HG02981 (cell line): ENCODE data around the gene DNAH9.
A peak's percentile ranks its signal among the peaks of the same experiment; 100 is the strongest.

Experiments
- ATAC-seq: cut with Tn5 transposase; IDR thresholded peaks from one replicate; pipeline ENCODE4 v1.9.1; 2021; ENCODE audit warnings: mild to moderate bottlenecking, moderate library complexity; ENCODE audit not compliant: unreplicated experiment

Gene DNAH9

DNA sequence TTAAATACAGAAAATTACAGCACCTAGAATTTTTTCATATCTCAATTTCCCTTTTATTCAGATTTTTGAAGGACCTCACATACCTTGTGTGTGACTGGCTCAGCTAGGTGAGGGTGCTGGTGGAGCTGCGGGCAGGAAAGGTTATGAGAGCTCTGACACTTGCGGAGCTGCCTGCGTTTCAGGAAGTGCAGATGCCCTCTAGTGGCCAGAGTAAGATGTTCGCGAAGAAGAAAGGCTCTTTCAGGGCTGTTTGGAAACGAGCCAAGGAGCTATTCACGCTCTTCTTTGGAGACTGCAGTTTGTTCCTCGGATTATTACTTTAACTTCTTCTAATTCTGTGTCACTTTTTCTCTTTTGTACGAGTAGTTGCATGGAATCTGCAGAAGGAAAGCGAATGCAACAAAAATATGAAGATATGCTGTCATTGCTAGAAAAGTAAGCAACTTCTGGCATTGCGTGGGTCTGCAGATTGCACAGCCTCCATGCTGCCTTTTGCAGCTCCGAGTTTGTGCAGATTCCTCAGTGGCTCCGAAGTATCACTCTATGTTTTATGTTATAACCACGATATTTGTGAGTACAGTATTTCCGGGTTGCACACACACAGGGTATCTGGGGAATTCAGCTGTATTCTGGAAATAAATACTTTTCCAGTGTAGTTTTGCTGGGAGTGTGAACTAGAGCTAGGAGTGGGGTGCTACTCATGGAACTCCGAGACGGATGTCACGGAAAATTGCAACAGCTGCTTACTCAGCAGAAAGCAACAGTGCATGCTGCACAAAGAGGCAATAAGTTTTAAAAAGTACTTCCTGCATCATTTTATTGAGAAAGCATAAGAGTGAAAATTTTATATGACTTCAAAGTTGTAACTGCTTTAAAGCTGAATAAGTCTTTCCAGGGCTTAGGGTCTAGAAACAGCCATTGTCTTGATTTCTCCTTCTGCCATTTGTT lies 46.3 kb downstream of the DNAH9 start:
- ATAC-seq, result peak; percentile 50

- no peak for ATAC-seq
Measured at GRCh38 chr17:11645426-11645825, 47.2 kb downstream of the DNAH9 start.

DNA sequence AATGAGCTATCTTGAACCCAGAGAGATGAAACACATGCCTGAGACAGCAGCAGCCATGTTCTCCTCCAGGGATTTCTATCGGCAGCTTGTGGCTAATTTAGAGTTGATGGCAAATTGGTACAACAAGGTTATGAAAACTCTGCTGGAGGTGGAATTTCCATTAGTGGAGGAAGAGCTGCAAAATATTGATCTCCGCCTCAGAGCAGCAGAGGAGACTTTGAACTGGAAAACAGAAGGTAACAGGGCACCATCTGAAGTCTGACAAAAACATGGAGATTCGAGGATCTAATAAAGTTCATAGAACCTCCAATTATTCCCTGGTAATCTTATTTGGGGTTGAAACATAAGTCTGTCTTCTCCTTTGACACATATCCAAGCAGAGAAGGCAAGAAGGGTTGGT lies 52.8 kb downstream of the DNAH9 start:
- ATAC-seq, result no peak

DNA sequence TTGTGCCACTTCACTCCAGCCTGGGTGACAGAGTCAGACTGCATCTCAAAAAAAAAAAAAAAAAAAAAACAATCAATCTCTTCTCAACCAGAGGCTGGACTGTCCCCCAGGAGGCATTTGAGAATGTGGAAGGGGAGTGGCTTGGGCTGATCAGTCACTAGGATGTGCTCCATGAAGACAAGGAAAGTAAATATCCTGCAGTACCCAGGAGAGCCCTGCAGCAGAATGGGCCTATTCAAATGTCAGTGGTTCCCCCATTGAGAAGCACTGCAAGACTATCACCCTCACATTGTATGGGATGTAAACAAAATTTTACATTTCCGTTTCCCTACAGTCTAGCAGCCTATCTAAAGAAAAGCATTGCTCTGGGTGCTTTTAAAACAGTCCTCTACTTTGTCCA lies 70.3 kb downstream of the DNAH9 start:
- ATAC-seq, result no peak

DNA sequence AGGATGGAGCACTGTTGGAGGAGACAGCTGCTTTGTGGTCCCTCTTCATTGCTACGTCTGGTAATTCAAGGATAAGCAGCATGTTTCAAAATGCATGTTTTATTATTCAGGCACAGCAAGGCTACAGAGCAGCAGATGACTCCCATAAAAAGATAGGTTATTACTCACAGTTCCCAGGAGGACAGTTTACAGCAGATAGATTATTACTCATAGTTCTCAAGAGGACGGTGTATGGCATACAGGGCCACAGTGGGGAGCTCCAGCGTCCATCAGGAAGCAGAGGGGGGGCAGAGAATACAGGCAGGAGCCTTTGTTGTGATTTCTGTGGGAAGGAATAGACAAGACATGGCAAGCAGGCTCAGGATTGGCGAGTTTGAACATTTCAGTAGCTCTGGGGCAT lies 72.9 kb downstream of the DNAH9 start:
- ATAC-seq, result no peak

DNA sequence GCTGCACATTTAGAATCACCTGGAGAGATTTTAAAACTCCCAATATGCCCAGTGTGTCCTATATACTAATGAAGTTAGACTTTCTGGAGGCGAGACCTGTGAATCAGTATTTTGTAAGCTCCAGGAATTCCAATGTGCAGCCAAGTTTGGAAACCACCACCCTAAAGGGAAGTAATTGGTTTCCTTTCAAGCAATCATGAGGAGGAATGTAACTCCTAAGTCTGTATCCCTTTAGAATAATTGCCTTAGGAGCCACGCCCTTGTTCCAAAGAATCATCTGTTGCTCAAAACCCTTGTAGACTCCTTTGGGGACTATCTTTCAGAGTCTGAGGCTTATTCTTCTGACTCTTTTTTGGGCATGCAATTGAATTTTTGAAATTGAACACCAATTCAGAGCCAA lies 84.4 kb downstream of the DNAH9 start:
- ATAC-seq, result no peak

- no peak for ATAC-seq
Measured at GRCh38 chr17:11690681-11691080, 92.4 kb downstream of the DNAH9 start.

GRCh38 chr17:11692688-11693087 lies 94.4 kb downstream of the DNAH9 start:
- ATAC-seq, result no peak

DNA sequence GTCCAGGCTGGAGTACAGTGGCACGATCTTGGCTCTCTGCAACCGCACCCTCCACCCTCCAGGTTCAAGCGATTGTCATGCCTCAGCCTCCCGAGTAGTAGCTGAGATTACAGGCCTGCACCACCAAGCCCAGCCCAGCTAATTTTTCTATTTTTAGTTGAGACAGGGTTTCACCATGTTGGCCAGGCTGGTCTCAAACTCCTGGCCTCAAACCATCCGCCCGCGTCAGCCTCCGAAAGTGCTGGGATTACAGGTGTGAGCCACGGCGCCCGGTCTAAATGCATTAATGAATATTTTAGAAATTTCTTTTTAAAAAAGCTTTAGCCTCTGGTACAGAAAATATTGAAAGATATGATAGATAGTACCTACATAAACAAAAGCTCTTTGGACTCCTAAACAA lies 95.0 kb downstream of the DNAH9 start:
- ATAC-seq, result no peak

- no peak for ATAC-seq
Measured at GRCh38 chr17:11700668-11701067, 102.4 kb downstream of the DNAH9 start.

DNA sequence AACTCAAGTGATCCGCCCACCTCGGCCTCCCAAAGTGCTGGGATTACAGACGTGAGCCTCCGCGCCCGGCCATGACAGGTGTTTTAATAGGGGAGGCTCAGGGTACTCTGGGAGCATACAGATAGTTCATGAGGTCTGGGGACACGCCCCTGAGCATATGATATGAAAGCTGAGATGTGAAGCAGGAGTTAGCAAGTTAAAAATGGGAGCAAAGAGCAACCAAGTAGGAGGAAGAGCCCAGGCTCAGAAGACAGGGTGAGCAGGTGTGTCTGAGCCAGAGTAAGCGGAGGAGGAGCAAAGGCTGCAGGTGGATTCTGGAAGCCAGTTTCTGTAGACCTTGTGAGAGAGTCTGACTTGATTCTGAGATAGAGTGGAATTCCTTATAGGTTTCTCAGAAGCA lies 103.6 kb downstream of the DNAH9 start:
- ATAC-seq, result no peak

GRCh38 chr17:11704041-11704440 lies 105.8 kb downstream of the DNAH9 start:
- no peak for ATAC-seq

DNA sequence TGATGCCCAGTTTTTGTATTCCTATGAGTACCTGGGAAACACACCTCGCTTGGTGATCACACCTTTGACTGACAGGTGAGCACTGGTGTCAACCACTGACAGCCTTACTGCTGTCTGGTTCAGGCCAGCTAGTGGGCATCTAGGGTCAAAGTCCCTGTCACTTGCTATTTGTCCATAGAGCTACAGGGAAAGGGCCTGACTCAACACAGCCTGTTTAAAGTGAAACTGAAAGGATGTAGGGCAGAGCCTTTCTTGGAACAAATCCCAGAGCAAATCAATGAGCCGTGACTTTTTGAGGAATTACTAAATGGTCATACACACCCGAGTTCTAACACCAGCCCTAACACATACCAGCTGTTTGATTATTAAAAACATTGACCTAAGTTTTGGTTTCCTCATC lies 106.8 kb downstream of the DNAH9 start:
- ATAC-seq, result no peak

DNA sequence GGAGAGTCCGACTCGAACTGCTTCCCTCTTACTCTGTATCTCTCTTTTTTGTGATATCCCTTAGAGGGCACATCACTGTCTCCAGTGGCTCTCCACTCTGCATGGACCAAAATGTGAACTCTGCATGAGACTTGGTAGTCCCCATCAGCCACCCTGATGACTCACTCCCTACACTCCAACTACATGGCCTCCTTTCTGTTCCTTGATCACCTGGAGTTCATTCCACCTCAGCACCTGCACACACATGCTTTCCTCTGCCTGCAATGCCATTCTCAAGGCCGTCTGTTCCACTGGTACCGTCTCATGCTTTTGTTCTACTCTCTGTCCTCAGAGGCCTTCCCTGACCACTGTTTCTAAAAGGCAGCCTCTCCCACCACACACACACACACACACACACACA lies 109.3 kb downstream of the DNAH9 start:
- ATAC-seq, result no peak

DNA sequence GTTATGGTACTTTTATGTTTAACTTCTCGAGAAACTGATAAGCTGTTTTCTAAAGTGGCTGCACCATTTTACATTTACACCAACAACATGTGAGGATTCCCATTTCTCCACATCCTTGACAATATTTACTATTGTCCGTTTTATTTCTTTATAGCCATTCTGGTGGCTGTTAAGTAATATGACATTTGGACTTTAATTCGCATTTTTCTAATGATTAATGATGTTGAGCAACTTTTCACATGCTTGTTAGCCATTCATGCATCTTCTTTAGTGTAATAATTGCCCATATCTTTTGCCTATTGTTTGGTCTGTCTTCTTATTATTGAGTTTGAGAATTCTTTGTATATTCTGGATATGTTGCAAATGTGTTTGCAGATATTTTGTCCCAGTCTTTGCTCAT lies 114.2 kb downstream of the DNAH9 start:
- no peak for ATAC-seq

GRCh38 chr17:11719203-11719602 lies 120.9 kb downstream of the DNAH9 start:
- no peak for ATAC-seq

DNA sequence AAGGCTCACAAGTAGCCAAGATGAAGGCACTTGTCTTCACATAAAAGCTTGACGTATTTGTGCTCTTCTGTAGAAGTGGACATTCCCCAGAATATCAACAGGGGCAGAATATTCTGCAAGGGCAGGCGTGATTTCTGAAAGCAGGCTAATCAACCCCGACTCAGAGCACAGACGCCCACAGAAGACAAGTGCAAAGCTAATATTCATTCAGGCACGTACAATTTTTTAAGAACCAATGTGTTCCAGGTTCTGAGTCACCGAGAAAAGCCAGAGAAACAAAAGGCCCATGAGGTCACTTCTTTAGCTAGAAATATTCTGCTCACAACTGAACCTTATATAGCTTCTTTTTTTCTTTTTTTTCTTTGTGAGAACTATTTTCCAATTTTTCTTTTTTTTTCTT lies 121.6 kb downstream of the DNAH9 start:
- no peak for ATAC-seq

DNA sequence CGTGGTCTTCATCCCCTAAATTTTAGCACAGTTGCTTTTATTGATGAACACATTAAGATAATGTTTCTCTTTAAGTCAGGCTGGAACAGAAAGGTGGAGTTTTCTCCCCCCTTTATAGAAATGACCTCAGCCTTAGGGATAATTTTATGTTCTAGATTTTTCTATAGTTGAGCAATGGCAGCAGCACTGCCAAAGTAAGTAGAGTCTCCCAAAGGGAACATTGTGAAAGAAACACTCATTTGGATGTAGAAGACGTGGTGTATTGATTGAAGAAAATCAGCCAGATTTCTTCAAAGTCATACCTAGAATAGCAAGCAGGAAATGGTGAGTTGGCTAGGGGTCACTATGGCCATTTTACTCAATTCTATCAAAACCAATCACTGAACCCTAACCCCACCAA lies 122.5 kb downstream of the DNAH9 start:
- ATAC-seq, result no peak

DNA sequence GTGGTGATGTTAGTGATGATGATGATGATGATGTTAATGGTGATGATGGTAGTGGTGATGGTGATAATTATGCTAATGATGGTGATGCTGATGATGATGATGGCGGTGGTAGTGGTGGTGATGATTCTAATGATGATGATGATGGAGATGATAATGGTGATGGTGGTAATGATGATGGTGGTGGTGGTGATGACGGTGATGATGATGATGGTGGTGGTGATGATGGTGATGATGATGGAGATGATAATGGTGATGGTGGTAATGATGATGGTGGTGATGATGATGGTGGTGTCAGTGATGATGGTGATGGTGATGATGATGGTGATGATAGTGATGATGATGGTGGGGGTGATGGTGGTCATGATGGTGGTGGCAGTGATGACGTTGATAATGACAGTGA lies 132.5 kb downstream of the DNAH9 start:
- ATAC-seq, result no peak

- no peak for ATAC-seq
Measured at GRCh38 chr17:11736613-11737312, 138.5 kb downstream of the DNAH9 start.

DNA sequence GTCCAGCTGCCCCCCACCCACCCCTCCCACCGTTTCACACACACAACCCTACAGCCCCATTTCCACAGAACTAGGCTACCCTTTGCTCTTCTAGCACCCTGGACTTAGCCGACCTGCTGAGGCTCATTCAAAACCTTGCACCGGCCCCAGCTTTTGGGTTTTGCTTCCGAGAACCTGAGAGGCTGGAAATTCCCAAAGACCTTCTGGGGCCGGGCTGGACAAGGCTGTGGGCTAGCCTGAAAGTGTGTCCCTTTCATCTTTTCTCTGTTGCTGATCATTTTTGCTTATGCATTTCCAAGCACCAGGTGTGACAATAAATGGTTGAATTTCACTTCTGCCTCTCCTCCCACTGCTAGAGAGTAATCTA lies 139.0 kb downstream of the DNAH9 start:
- ATAC-seq, result no peak

- no peak for ATAC-seq
Measured at GRCh38 chr17:11738151-11738550, 139.9 kb downstream of the DNAH9 start.
